GM10266 (cell line): ENCODE data around the gene JKAMP.
A peak's percentile ranks its signal among the peaks of the same experiment; 100 is the strongest.

Experiments
- DNase-seq: peaks from one replicate; pipeline ENCODE4 v3.0.0; 2012; ENCODE audit errors: extremely low spot score
- CTCF ChIP-seq: IDR thresholded peaks from 2 replicates; pipeline ENCODE4 v1.5.1; 2012; ENCODE audit warnings: mild to moderate bottlenecking, low read depth; ENCODE audit not compliant: control insufficient read depth, insufficient read depth; ENCODE audit errors: missing control alignments

Gene JKAMP

GRCh38 chr14:59464486-59465315, 19.6 kb upstream of the JKAMP start:
- peak; percentile 1 for TF ChIP-seq CTCF
- peak; percentile 82 for DNase-seq

- DNase-seq = no peak
- TF ChIP-seq CTCF = no peak
Measured at GRCh38 chr14:59465316-59466135, 18.8 kb upstream of the JKAMP start, which contains the start of gene GPR135. Gene GPR135 (minus strand): TSS chr14:59465380. CDS start chr14:59465226, 154 bp downstream.

- TF ChIP-seq CTCF = no peak
- DNase-seq = no peak
Measured at GRCh38 chr14:59474172-59474571, 10.1 kb upstream of the JKAMP start.

GRCh38 chr14:59475709-59476108, 8.6 kb upstream of the JKAMP start:
- TF ChIP-seq CTCF = no peak
- no peak for DNase-seq

GRCh38 chr14:59478540-59478939, 5.8 kb upstream of the JKAMP start:
- no peak for TF ChIP-seq CTCF
- DNase-seq = no peak

- no peak for DNase-seq
Measured at GRCh38 chr14:59480166-59480565, 4.2 kb upstream of the JKAMP start.

More at GRCh38 chr14:59480166-59480565, 4.2 kb upstream of the JKAMP start:
- TF ChIP-seq CTCF = no peak
